T-cell (primary cell): ENCODE results near the gene C1orf116. TPM values are rescaled to one million over a fixed set of nuclear protein-coding genes. Genes with fewer than 3 reads are reported as not detected.

Experiments
- ATAC-seq, 4 experiments: fragments of 200-7000 bp in 3 of 4; fragments of 150-1000 bp in 1 of 4; cut with Tn5 transposase; replicated peaks in 1 of 4; 1 replicate in 3 of 4; 2 replicates in 1 of 4; pipeline ENCODE4 v1.10.0; 2021; ENCODE audit warnings: moderate library complexity in 3 of 4, mild to moderate bottlenecking in 2 of 4, moderate number of reproducible peaks in 1 of 4
- CTCF ChIA-PET, 2 donors: fragments of 300-600 bp; sonication (Branson Sonifier 250); formaldehyde crosslinking; loops; one replicate each; lab custom pipeline; 2022; ENCODE audit warnings: antibody characterized with exemption in 2 of 2; lab: Charles Lee
- POLR2A ChIA-PET, 2 donors: fragments of 300-600 bp; sonication (Branson Sonifier 250); formaldehyde crosslinking; loops; one replicate each; lab custom pipeline; 2022; ENCODE audit warnings: antibody characterized with exemption in 2 of 2; lab: Charles Lee
- DNase-seq, 35 experiments: peaks; one replicate each; pipeline versions ENCODE4 v3.0.0 to v3.0.0-alpha.2; 2013 to 2023
- H3K27ac ChIP-seq: one replicate; pipeline ENCODE4 v1.5.1; 2013; ENCODE audit warnings: low read length
- H3K27me3 ChIP-seq, 2 experiments: replicated peaks in 1 of 2; 1 replicate in 1 of 2; 2 replicates in 1 of 2; pipeline versions ENCODE4 v1.6.1 to v1.7.0; 2013; ENCODE audit warnings: low read length in 1 of 2, mixed read lengths in 1 of 2; ENCODE audit not compliant: control insufficient read depth in 2 of 2, insufficient read depth in 2 of 2; ENCODE audit errors: extremely low read depth in 1 of 2
- H3K36me3 ChIP-seq, 2 donors: 1 replicate in 1 of 2; 2 replicates in 1 of 2; pipeline versions ENCODE4 v1.6.1 to v1.7.0; 2013; ENCODE audit warnings: low read length in 1 of 2; ENCODE audit not compliant: control insufficient read depth in 2 of 2, insufficient read depth in 1 of 2; ENCODE audit errors: extremely low read depth in 1 of 2
- H3K4me1 ChIP-seq, 2 experiments: 1 replicate in 1 of 2; 2 replicates in 1 of 2; pipeline versions ENCODE4 v1.6.1 to v1.7.0; 2013; ENCODE audit warnings: low read length in 2 of 2, mixed read lengths in 1 of 2; ENCODE audit not compliant: insufficient read depth in 2 of 2, control insufficient read depth in 1 of 2; ENCODE audit errors: extremely low read depth in 1 of 2
- H3K4me3 ChIP-seq, 2 donors: 1 replicate in 1 of 2; 2 replicates in 1 of 2; pipeline versions ENCODE4 v1.5.1 to v1.7.0; 2013; ENCODE audit warnings: mild to moderate bottlenecking in 2 of 2, low read length in 1 of 2, moderate library complexity in 1 of 2; ENCODE audit not compliant: control insufficient read depth in 1 of 2; ENCODE audit errors: extremely low read depth in 1 of 2
- H3K9me3 ChIP-seq: 2 replicates; pipeline ENCODE4 v1.7.0; 2013
- H3K27ac Mint-ChIP-seq, 2 donors: one replicate each; pipeline ENCODE4 v1.8.0; 2020 to 2021; ENCODE audit warnings: mild to moderate bottlenecking in 2 of 2, mixed read lengths in 2 of 2
- H3K27me3 Mint-ChIP-seq, 2 donors: one replicate each; pipeline ENCODE4 v1.8.0; 2021 to 2022; ENCODE audit warnings: mixed read lengths in 2 of 2
- H3K36me3 Mint-ChIP-seq: one replicate; pipeline ENCODE4 v1.8.0; 2021; ENCODE audit warnings: mixed read lengths
- H3K4me1 Mint-ChIP-seq, 3 donors: one replicate each; pipeline ENCODE4 v1.8.0; 2020 to 2022; ENCODE audit warnings: mixed read lengths in 3 of 3, mild to moderate bottlenecking in 1 of 3
- H3K4me3 Mint-ChIP-seq, 3 donors: one replicate each; pipeline ENCODE4 v1.8.0; 2020 to 2022; ENCODE audit warnings: mild to moderate bottlenecking in 3 of 3, mixed read lengths in 3 of 3, moderate library complexity in 3 of 3
- H3K9me3 Mint-ChIP-seq, 3 donors: one replicate each; pipeline ENCODE4 v1.8.0; 2020 to 2022; ENCODE audit warnings: mixed read lengths in 3 of 3
- WGBS: methylation state at CpG from one replicate; pipeline ENCODE4 v1.1.5; 2013; ENCODE audit warnings: missing lambda C conversion rate; ENCODE audit not compliant: insufficient coverage; 5-methylcytosine and 5-hydroxymethylcytosine counted together
- total RNA-seq, 35 experiments: library from RNA in 6 of 35; stranded (reverse) in 6 of 35; fragments of 120-200 nt in 1 of 35; gene quantifications; one replicate each; pipeline versions ENCODE4 v1.2.1 to v1.2.4 and lab custom pipeline; 2013 to 2026

The C1orf116 gene
- total RNA-seq, 5 donors from 2014 or later (not counting 1 experiment from before 2014, with no cell fraction given) = 0.08 to 0.29 (median 0.14) TPM

DNA sequence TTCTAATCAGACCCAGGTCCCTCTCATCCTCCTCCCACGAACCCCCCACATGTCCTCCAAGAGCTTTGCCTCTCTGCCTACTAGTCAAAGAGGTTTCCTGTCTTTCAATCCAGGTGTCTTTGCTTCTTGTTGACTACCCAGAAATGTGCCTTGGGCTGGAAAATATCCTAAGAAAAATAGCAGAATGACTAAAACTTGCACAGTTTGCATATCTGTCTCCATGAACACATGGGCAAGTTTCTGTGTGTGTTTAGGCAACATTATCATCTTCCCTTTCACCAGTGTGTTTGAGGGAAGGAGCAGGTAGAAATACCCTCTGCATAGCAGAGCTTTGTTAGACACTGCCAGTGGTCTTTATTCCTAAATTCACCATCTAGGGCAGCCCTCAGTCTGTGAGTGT is 1.5 kb downstream of the C1orf116 start:
- Mint-ChIP-seq H3K36me3 (peaks cover 6% of the 10 kb centered on the region), H3K4me1 (no peaks in the 10 kb centered on the region), H3K4me3 (no peak overlapping the region), H3K9me3 (no peaks in the 10 kb centered on the region), H3K27me3 (peaks cover 29 to 52% of the 10 kb centered on the region in 2 donors), H3K27ac (no peak overlapping the region)
- POLR2A ChIA-PET = interaction anchor here in 1 of 2 donors (0.6 kb wide), 1 partner anchor 40 kb away, joined by 4 read pairs; no protein-coding TSS in a partner anchor
- Histone ChIP-seq H3K9me3 (no peaks in the 10 kb centered on the region), H3K36me3 (no peaks in the 10 kb centered on the region), H3K27ac (no peak overlapping the region), H3K4me1 (no peaks in the 10 kb centered on the region), H3K4me3 (no peak overlapping the region), H3K27me3 (peaks cover 0 to 22% of the 10 kb centered on the region in 2 experiments)
- CTCF ChIA-PET = interaction anchor here in 1 of 2 donors (0.6 kb wide), 1 partner anchor 1328 kb away, joined by 5 read pairs; no protein-coding TSS in a partner anchor
- 50% methylated on average over 1 of the region's 1 CpG for WGBS
- DNase-seq (no peak), ATAC-seq (no peak)

GRCh38 chr1:207030522-207031009 is 2.0 kb downstream of the C1orf116 start:
- Mint-ChIP-seq H3K9me3 (no peaks in the 10 kb centered on the region), H3K36me3 (peaks cover 6% of the 10 kb centered on the region), H3K27me3 (peaks cover 29 to 52% of the 10 kb centered on the region in 2 donors), H3K4me3 (no peak overlapping the region), H3K27ac (no peak overlapping the region), H3K4me1 (no peaks in the 10 kb centered on the region)
- Histone ChIP-seq H3K4me3 (no peak overlapping the region), H3K36me3 (no peaks in the 10 kb centered on the region), H3K27me3 (peaks cover 0 to 22% of the 10 kb centered on the region in 2 experiments), H3K9me3 (no peaks in the 10 kb centered on the region), H3K27ac (no peak overlapping the region), H3K4me1 (no peaks in the 10 kb centered on the region)
- no CpG with 5 or more reads among the region's 5 CpGs for WGBS
- POLR2A ChIA-PET = no interaction called here
- CTCF ChIA-PET = interaction anchor here in 1 of 2 donors (0.6 kb wide), 1 partner anchor 1328 kb away, joined by 5 read pairs; no protein-coding TSS in a partner anchor
- ATAC-seq (no peak), DNase-seq (no peak)

DNA sequence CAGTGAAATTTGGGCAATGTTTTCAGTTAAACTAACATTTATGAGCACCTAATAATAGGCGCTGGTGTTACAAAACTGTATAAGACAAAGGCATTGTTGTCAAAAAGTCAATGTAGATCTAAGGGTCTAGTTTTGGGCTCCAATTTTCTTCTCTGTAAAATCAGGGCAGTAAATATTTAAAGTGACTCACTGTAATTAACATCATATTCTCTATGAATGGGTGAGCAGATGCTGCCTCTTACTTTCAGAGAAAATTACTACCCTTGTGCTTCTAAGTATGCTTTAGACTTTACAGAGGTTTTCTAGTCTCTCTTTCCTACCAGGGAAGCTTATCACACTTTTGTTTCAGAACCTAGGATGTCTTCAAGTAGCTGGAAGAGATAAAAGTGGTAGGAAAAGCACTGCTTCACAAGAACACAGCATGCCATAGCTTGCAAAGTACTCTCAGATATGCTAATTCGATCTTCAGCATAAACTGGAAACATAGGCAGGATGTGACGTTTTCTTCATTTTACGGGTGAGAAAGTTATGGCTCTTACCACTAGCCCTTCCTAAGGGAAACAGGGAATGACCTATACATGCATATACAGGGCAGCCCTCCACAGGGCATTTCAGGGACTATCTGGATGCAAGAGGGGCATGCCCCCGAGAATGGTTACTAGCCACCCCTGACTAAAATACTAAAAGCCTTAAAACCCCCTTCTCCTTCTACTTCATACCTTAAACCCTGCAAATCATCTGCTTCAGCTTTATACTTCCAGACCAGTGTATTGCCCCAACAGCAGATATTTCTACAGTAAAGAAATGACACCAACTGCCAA is 2.6 kb downstream of the C1orf116 start:
- ChIA-PET CTCF (interaction anchor here in 1 of 2 donors (0.7 kb wide), 1 partner anchor 294 kb away, joined by 3 read pairs; no protein-coding TSS in a partner anchor), POLR2A (no interaction called here)
- DNase-seq (no peak), ATAC-seq (no peak)
- H3K27ac ChIP-seq = no peak overlapping the region
- WGBS = no CpG with 5 or more reads among the region's 5 CpGs
- peaks cover 0 to 23% of the 10 kb centered on the region in 2 experiments for H3K27me3 ChIP-seq
- no peak overlapping the region for H3K4me3 ChIP-seq
- no peaks in the 10 kb centered on the region for H3K4me1 ChIP-seq
- Mint-ChIP-seq H3K4me1 (no peaks in the 10 kb centered on the region), H3K4me3 (no peak overlapping the region), H3K9me3 (no peaks in the 10 kb centered on the region), H3K27ac (no peak overlapping the region), H3K27me3 (peaks cover 25 to 46% of the 10 kb centered on the region in 2 donors), H3K36me3 (peaks cover 6% of the 10 kb centered on the region)
- no peaks in the 10 kb centered on the region for H3K36me3 ChIP-seq
- no peaks in the 10 kb centered on the region for H3K9me3 ChIP-seq

- WGBS = 80% methylated on average over 1 of the region's 2 CpGs
- Histone ChIP-seq H3K9me3 (no peaks in the 10 kb centered on the region), H3K27ac (no peak overlapping the region), H3K27me3 (peaks cover 0 to 27% of the 10 kb centered on the region in 2 experiments), H3K4me1 (no peaks in the 10 kb centered on the region), H3K4me3 (no peak overlapping the region), H3K36me3 (no peaks in the 10 kb centered on the region)
- H3K36me3 Mint-ChIP-seq = peaks cover 6% of the 10 kb centered on the region
- ATAC-seq (no peak), DNase-seq (no peak)
- H3K4me3 Mint-ChIP-seq = no peak overlapping the region
- H3K4me1 Mint-ChIP-seq = no peaks in the 10 kb centered on the region
- POLR2A ChIA-PET = no interaction called here
- no peak overlapping the region for H3K27ac Mint-ChIP-seq
- H3K9me3 Mint-ChIP-seq = no peaks in the 10 kb centered on the region
- CTCF ChIA-PET = interaction anchor here (0.6 to 0.7 kb wide), 2 partner anchors 294 to 373 kb away, joined by 3 read pairs; no protein-coding TSS in a partner anchor
- peaks cover 25 to 47% of the 10 kb centered on the region in 2 donors for H3K27me3 Mint-ChIP-seq
Measured at GRCh38 chr1:207028884-207029650, 3.5 kb downstream of the C1orf116 start.

GRCh38 chr1:207027921-207028320 is 4.6 kb downstream of the C1orf116 start:
- DNase-seq = no peak
- ATAC-seq = no peak
- H3K27ac ChIP-seq = no peak overlapping the region
- H3K4me3 ChIP-seq = no peak overlapping the region
- H3K9me3 Mint-ChIP-seq = no peaks in the 10 kb centered on the region
- no peaks in the 10 kb centered on the region for H3K4me1 ChIP-seq
- H3K27me3 ChIP-seq = peaks cover 0 to 31% of the 10 kb centered on the region in 2 experiments
- peaks cover 25 to 45% of the 10 kb centered on the region in 2 donors for H3K27me3 Mint-ChIP-seq
- H3K4me3 Mint-ChIP-seq = no peak overlapping the region
- no peaks in the 10 kb centered on the region for H3K36me3 ChIP-seq
- no CpG with 5 or more reads among the region's 1 CpG for WGBS
- no peaks in the 10 kb centered on the region for H3K9me3 ChIP-seq
- H3K4me1 Mint-ChIP-seq = no peaks in the 10 kb centered on the region
- peaks cover 6% of the 10 kb centered on the region for H3K36me3 Mint-ChIP-seq
- no peak overlapping the region for H3K27ac Mint-ChIP-seq
- ChIA-PET POLR2A (no interaction called here), CTCF (no interaction called here)

DNA sequence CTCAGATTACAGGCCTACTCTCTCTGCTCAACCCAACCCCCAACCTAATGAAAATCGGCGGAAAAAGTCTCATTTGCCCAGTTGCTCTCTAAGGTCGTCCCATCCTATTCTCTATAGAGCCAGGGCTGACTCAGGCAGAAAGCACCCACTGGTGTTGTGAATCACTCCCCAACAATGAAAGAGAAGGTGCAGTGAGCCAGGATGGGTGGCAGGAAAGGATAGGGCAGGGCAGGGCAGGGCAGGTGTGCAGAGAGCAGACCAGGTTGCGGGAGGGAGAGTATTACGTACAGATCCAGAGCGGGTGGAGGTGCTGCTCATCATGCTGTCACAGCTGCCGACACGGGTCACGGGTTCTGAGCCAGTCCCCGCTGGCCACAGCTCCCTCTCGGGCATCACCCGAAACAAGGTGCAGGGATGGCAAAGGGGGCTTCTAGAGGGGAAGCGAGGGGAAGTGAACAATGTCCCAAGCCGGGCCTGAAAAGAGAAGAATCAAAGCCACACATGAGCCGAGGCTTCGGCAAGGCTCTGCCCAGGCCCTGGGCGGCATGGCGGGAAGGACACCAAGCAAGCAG is 5.3 kb downstream of the C1orf116 start:
- Mint-ChIP-seq H3K9me3 (no peaks in the 10 kb centered on the region), H3K27ac (no peak overlapping the region), H3K27me3 (peaks cover 25 to 43% of the 10 kb centered on the region in 2 donors), H3K36me3 (peaks cover 6% of the 10 kb centered on the region), H3K4me1 (no peaks in the 10 kb centered on the region), H3K4me3 (no peak overlapping the region)
- no peak overlapping the region for H3K27ac ChIP-seq
- ChIA-PET CTCF (no interaction called here), POLR2A (interaction anchor here in 1 of 2 donors (0.6 kb wide), 1 partner anchor 62 kb away, joined by 3 read pairs; no protein-coding TSS in a partner anchor)
- H3K4me1 ChIP-seq = no peaks in the 10 kb centered on the region
- H3K36me3 ChIP-seq = no peaks in the 10 kb centered on the region
- ATAC-seq = no peak
- H3K4me3 ChIP-seq = no peak overlapping the region
- DNase-seq = no peak
- no peaks in the 10 kb centered on the region for H3K9me3 ChIP-seq
- H3K27me3 ChIP-seq = peaks cover 0 to 33% of the 10 kb centered on the region in 2 experiments
- WGBS = 86% methylated on average over 15 of the region's 18 CpGs
